ENCODE data around the gene MAP2K7.

MAP2K7 gene

DNA sequence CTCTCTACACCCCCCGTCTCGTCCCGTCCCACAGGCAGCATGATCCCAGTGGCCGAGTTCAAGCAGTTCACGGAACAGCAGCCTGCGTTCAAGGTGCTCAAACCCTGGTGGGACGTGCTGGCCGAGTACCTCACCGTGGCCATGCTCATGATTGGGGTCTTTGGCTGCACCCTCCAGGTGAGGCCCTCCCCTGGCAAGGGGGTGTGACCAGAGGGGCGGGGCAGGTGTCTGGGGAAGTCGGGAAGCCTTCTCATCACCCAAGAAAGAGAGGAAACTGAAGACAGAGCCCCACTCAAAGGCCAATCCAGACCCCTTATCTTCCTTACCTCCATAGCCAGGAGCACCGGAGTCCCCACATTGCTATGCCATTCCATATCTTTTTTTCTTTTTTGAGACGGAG is 8.1 kb upstream of the MAP2K7 start:
- H3K36me3 ChIP-seq (ENCODE audit: control insufficient read depth in 4 of 4, insufficient read depth in 4 of 4, low read length in 3 of 4), result no peaks in the 10 kb centered on the region
- H3K4me3 ChIP-seq (ENCODE audit: control insufficient read depth in 1 of 7, extremely low read depth in 1 of 7, insufficient read depth in 4 of 7, low read depth in 2 of 7, low read length in 6 of 7), result no peak overlapping the region
- WGBS (ENCODE audit: insufficient coverage), result 95% methylated on average over 13 of the region's 13 CpGs
- peaks cover 0 to 3% (median 0%) of the 10 kb centered on the region in 4 experiments for H3K4me1 ChIP-seq (ENCODE audit: control extremely low read depth in 1 of 4, control insufficient read depth in 4 of 4, insufficient read depth in 4 of 4, low read length in 3 of 4)
- ChIA-PET POLR2A (no interaction called here), CTCF (no interaction called here)
- no peaks in the 10 kb centered on the region for H3K9me3 ChIP-seq (ENCODE audit: control extremely low read depth in 1 of 5, control insufficient read depth in 4 of 5, insufficient read depth in 2 of 5, low read depth in 1 of 5, low read length in 4 of 5)
- no peak for DNase-seq
- peaks cover 0 to 6% (median 0%) of the 10 kb centered on the region in 5 experiments for H3K27me3 ChIP-seq (replicated peaks in 2 of 5; ENCODE audit: control insufficient read depth in 4 of 5, insufficient read depth in 5 of 5, low read length in 4 of 5)
- H3K27ac ChIP-seq (ENCODE audit: insufficient read depth in 1 of 2, low read depth in 1 of 2, low read length in 2 of 2, poor library complexity in 1 of 2, severe bottlenecking in 2 of 2), result no peak overlapping the region

DNA sequence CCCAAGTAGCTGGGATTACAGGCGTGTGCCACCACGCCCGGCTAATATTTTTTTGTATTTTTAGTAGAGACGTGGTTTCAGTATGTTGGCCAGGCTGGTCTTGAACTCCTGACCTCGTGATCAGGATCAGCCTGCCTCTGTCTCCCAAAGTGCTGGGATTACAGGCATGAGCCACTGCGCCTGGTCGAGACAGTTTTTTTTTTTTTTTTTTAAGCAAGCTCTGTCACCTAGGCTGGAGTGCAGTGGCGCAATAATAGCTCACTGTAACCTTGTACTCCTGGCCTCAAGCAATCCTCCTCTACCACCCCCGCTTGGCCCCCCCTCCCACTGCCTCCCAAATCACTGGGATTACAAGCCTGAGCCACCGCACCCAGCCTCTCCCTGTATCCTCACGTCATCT is 6.4 kb upstream of the MAP2K7 start:
- 90% methylated on average over 9 of the region's 11 CpGs for WGBS (ENCODE audit: insufficient coverage)
- DNase-seq, result no peak

DNA sequence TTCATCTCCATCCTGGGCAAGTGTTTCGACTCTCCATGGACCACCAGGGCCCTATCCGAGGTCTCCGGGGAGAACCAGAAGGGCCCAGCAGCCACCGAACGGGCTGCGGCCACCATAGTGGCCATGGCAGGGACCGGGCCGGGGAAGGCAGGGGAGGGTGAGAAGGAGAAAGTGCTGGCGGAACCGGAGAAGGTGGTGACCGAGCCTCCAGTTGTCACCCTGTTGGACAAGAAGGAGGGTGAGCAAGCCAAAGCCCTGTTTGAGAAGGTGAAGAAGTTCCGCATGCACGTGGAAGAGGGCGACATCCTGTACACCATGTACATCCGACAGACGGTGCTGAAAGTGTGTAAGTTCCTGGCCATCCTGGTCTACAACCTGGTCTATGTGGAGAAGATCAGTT is 4.7 kb upstream of the MAP2K7 start:
- no peaks in the 10 kb centered on the region for H3K9me3 ChIP-seq (ENCODE audit: control extremely low read depth in 1 of 5, control insufficient read depth in 4 of 5, insufficient read depth in 2 of 5, low read depth in 1 of 5, low read length in 4 of 5)
- H3K4me1 ChIP-seq (ENCODE audit: control extremely low read depth in 1 of 4, control insufficient read depth in 4 of 4, insufficient read depth in 4 of 4, low read length in 3 of 4), result peaks cover 0 to 10% (median 9%) of the 10 kb centered on the region in 4 experiments
- no peak for DNase-seq
- POLR2A ChIA-PET, result no interaction called here
- no peak overlapping the region for H3K4me3 ChIP-seq (ENCODE audit: control insufficient read depth in 1 of 7, extremely low read depth in 1 of 7, insufficient read depth in 4 of 7, low read depth in 2 of 7, low read length in 6 of 7)
- CTCF ChIA-PET, result interaction anchor here (1.1 kb wide), 1 partner anchor 37 kb away, joined by 3 read pairs; no protein-coding TSS in a partner anchor
- H3K27ac ChIP-seq (ENCODE audit: insufficient read depth in 1 of 2, low read depth in 1 of 2, low read length in 2 of 2, poor library complexity in 1 of 2, severe bottlenecking in 2 of 2), result no peak overlapping the region
- WGBS (ENCODE audit: insufficient coverage), result 97% methylated on average over 16 of the region's 16 CpGs
- peaks cover 0 to 3% (median 0%) of the 10 kb centered on the region in 4 experiments for H3K36me3 ChIP-seq (ENCODE audit: control insufficient read depth in 4 of 4, insufficient read depth in 4 of 4, low read length in 3 of 4)
- H3K27me3 ChIP-seq (replicated peaks in 2 of 5; ENCODE audit: control insufficient read depth in 4 of 5, insufficient read depth in 5 of 5, low read length in 4 of 5), result peaks cover 0 to under 1% (median 0%) of the 10 kb centered on the region in 5 experiments

More for the DNA sequence above, 6.4 kb upstream of the MAP2K7 start:
- Histone ChIP-seq H3K27ac (ENCODE audit: insufficient read depth in 1 of 2, low read depth in 1 of 2, low read length in 2 of 2, poor library complexity in 1 of 2, severe bottlenecking in 2 of 2) (no peak overlapping the region), H3K9me3 (ENCODE audit: control extremely low read depth in 1 of 5, control insufficient read depth in 4 of 5, insufficient read depth in 2 of 5, low read depth in 1 of 5, low read length in 4 of 5) (no peaks in the 10 kb centered on the region), H3K36me3 (ENCODE audit: control insufficient read depth in 4 of 4, insufficient read depth in 4 of 4, low read length in 3 of 4) (peaks cover 0 to 3% (median 0%) of the 10 kb centered on the region in 4 experiments), H3K4me1 (ENCODE audit: control extremely low read depth in 1 of 4, control insufficient read depth in 4 of 4, insufficient read depth in 4 of 4, low read length in 3 of 4) (peaks cover 0 to 3% (median 0%) of the 10 kb centered on the region in 4 experiments), H3K4me3 (ENCODE audit: control insufficient read depth in 1 of 7, extremely low read depth in 1 of 7, insufficient read depth in 4 of 7, low read depth in 2 of 7, low read length in 6 of 7) (no peak overlapping the region), H3K27me3 (replicated peaks in 2 of 5; ENCODE audit: control insufficient read depth in 4 of 5, insufficient read depth in 5 of 5, low read length in 4 of 5) (peaks cover 0 to 3% (median 0%) of the 10 kb centered on the region in 5 experiments)
- POLR2A ChIA-PET, result no interaction called here
- CTCF ChIA-PET, result interaction anchor here (1.6 to 2.0 kb wide), 2 partner anchors 29 to 44 kb away, joined by 4 to 6 read pairs; no protein-coding TSS in a partner anchor

DNA sequence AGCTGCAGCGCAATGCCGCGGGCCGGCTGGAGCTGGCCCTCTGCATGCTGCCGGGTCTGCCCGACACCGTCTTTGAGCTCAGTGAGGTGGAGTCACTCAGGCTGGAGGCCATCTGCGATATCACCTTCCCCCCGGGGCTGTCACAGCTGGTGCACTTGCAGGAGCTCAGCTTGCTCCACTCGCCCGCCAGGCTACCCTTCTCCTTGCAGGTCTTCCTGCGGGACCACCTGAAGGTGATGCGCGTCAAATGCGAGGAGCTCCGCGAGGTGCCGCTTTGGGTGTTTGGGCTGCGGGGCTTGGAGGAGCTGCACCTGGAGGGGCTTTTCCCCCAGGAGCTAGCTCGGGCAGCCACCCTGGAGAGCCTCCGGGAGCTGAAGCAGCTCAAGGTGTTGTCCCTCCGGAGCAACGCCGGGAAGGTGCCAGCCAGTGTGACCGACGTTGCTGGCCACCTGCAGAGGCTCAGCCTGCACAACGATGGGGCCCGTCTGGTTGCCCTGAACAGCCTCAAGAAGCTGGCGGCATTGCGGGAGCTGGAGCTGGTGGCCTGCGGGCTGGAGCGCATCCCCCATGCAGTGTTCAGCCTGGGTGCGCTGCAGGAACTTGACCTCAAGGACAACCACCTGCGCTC is 3.8 kb upstream of the MAP2K7 start:
- Histone ChIP-seq H3K27me3 (replicated peaks in 2 of 5; ENCODE audit: control insufficient read depth in 4 of 5, insufficient read depth in 5 of 5, low read length in 4 of 5) (no peaks in the 10 kb centered on the region), H3K27ac (ENCODE audit: insufficient read depth in 1 of 2, low read depth in 1 of 2, low read length in 2 of 2, poor library complexity in 1 of 2, severe bottlenecking in 2 of 2) (no peak overlapping the region), H3K9me3 (ENCODE audit: control extremely low read depth in 1 of 5, control insufficient read depth in 4 of 5, insufficient read depth in 2 of 5, low read depth in 1 of 5, low read length in 4 of 5) (no peaks in the 10 kb centered on the region), H3K36me3 (ENCODE audit: control insufficient read depth in 4 of 4, insufficient read depth in 4 of 4, low read length in 3 of 4) (peaks cover 0 to 3% (median 0%) of the 10 kb centered on the region in 4 experiments), H3K4me3 (ENCODE audit: control insufficient read depth in 1 of 7, extremely low read depth in 1 of 7, insufficient read depth in 4 of 7, low read depth in 2 of 7, low read length in 6 of 7) (no peak overlapping the region), H3K4me1 (ENCODE audit: control extremely low read depth in 1 of 4, control insufficient read depth in 4 of 4, insufficient read depth in 4 of 4, low read length in 3 of 4) (peaks cover 0 to 18% (median 16%) of the 10 kb centered on the region in 4 experiments)
- no peak for DNase-seq
- ChIA-PET CTCF (interaction anchor here (0.8 to 2.6 kb wide), 5 partner anchors 17 to 46 kb away, joined by 3 to 10 read pairs (median 3); no protein-coding TSS in a partner anchor), POLR2A (no interaction called here)
- WGBS (ENCODE audit: insufficient coverage), result 96% methylated on average over 34 of the region's 34 CpGs

- CTCF ChIA-PET, result interaction anchor here (0.8 to 2.6 kb wide), 5 partner anchors 17 to 46 kb away, joined by 3 to 10 read pairs (median 3); no protein-coding TSS in a partner anchor
- no peaks in the 10 kb centered on the region for H3K9me3 ChIP-seq (ENCODE audit: control extremely low read depth in 1 of 5, control insufficient read depth in 4 of 5, insufficient read depth in 2 of 5, low read depth in 1 of 5, low read length in 4 of 5)
- no peaks in the 10 kb centered on the region for H3K27me3 ChIP-seq (replicated peaks in 2 of 5; ENCODE audit: control insufficient read depth in 4 of 5, insufficient read depth in 5 of 5, low read length in 4 of 5)
- H3K4me3 ChIP-seq (ENCODE audit: control insufficient read depth in 1 of 7, extremely low read depth in 1 of 7, insufficient read depth in 4 of 7, low read depth in 2 of 7, low read length in 6 of 7), result no peak overlapping the region
- WGBS (ENCODE audit: insufficient coverage), result 96% methylated on average over 21 of the region's 21 CpGs
- DNase-seq, result no peak
- H3K4me1 ChIP-seq (ENCODE audit: control extremely low read depth in 1 of 4, control insufficient read depth in 4 of 4, insufficient read depth in 4 of 4, low read length in 3 of 4), result peaks cover 0 to 23% (median 20%) of the 10 kb centered on the region in 4 experiments
- H3K27ac ChIP-seq (ENCODE audit: insufficient read depth in 1 of 2, low read depth in 1 of 2, low read length in 2 of 2, poor library complexity in 1 of 2, severe bottlenecking in 2 of 2), result no peak overlapping the region
- peaks cover 0 to 3% (median 0%) of the 10 kb centered on the region in 4 experiments for H3K36me3 ChIP-seq (ENCODE audit: control insufficient read depth in 4 of 4, insufficient read depth in 4 of 4, low read length in 3 of 4)
- POLR2A ChIA-PET, result no interaction called here
Observed at GRCh38 chr19:7900401-7900870, 3.2 kb upstream of the MAP2K7 start.

- POLR2A ChIA-PET, result no interaction called here
- 100% methylated on average over 2 of the region's 3 CpGs for WGBS (ENCODE audit: insufficient coverage)
Observed at GRCh38 chr19:7900931-7901330, 2.7 kb upstream of the MAP2K7 start.

DNA sequence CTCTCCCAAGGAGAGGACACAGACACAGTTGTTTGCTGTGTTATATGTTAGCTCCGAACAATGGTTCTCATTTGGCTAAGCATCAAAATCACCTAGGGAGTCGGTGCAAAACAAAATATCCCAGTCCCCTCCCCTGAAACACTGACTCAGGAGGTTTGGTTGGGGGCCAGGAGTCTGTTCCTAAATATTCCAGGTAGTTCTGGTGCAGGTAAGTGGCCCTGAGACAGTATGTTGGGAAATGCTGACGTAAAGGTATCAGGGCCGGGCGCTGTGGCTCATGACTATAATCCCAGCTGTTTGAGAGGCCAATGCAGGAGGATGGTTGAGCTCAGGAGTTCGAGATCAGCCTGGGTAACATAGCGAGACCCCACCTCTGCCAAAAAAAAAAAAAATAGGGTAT is 2.3 kb upstream of the MAP2K7 start:
- WGBS (ENCODE audit: insufficient coverage), result 97% methylated on average over 7 of the region's 7 CpGs
- peaks cover 0 to 24% (median 20%) of the 10 kb centered on the region in 4 experiments for H3K4me1 ChIP-seq (ENCODE audit: control extremely low read depth in 1 of 4, control insufficient read depth in 4 of 4, insufficient read depth in 4 of 4, low read length in 3 of 4)
- POLR2A ChIA-PET, result interaction anchor here (0.7 kb wide), 1 partner anchor 16 kb away, joined by 3 read pairs; no protein-coding TSS in a partner anchor

More at GRCh38 chr19:7900931-7901330, 2.7 kb upstream of the MAP2K7 start:
- CTCF ChIA-PET, result interaction anchor here (1.2 to 2.6 kb wide), 3 partner anchors 32 to 44 kb away, joined by 3 to 10 read pairs (median 3); no protein-coding TSS in a partner anchor
- H3K36me3 ChIP-seq (ENCODE audit: control insufficient read depth in 4 of 4, insufficient read depth in 4 of 4, low read length in 3 of 4), result peaks cover 0 to 4% (median 3%) of the 10 kb centered on the region in 4 experiments
- H3K27me3 ChIP-seq (replicated peaks in 2 of 5; ENCODE audit: control insufficient read depth in 4 of 5, insufficient read depth in 5 of 5, low read length in 4 of 5), result no peaks in the 10 kb centered on the region
- H3K4me3 ChIP-seq (ENCODE audit: control insufficient read depth in 1 of 7, extremely low read depth in 1 of 7, insufficient read depth in 4 of 7, low read depth in 2 of 7, low read length in 6 of 7), result no peak overlapping the region
- no peaks in the 10 kb centered on the region for H3K9me3 ChIP-seq (ENCODE audit: control extremely low read depth in 1 of 5, control insufficient read depth in 4 of 5, insufficient read depth in 2 of 5, low read depth in 1 of 5, low read length in 4 of 5)
- peaks cover 0 to 24% (median 20%) of the 10 kb centered on the region in 4 experiments for H3K4me1 ChIP-seq (ENCODE audit: control extremely low read depth in 1 of 4, control insufficient read depth in 4 of 4, insufficient read depth in 4 of 4, low read length in 3 of 4)
- H3K27ac ChIP-seq (ENCODE audit: insufficient read depth in 1 of 2, low read depth in 1 of 2, low read length in 2 of 2, poor library complexity in 1 of 2, severe bottlenecking in 2 of 2), result no peak overlapping the region
- DNase-seq, result no peak

More for the DNA sequence above, 2.3 kb upstream of the MAP2K7 start:
- Histone ChIP-seq H3K27me3 (replicated peaks in 2 of 5; ENCODE audit: control insufficient read depth in 4 of 5, insufficient read depth in 5 of 5, low read length in 4 of 5) (no peaks in the 10 kb centered on the region), H3K4me3 (ENCODE audit: control insufficient read depth in 1 of 7, extremely low read depth in 1 of 7, insufficient read depth in 4 of 7, low read depth in 2 of 7, low read length in 6 of 7) (no peak overlapping the region), H3K36me3 (ENCODE audit: control insufficient read depth in 4 of 4, insufficient read depth in 4 of 4, low read length in 3 of 4) (peaks cover 0 to 5% (median 3%) of the 10 kb centered on the region in 4 experiments), H3K27ac (ENCODE audit: insufficient read depth in 1 of 2, low read depth in 1 of 2, low read length in 2 of 2, poor library complexity in 1 of 2, severe bottlenecking in 2 of 2) (no peak overlapping the region), H3K9me3 (ENCODE audit: control extremely low read depth in 1 of 5, control insufficient read depth in 4 of 5, insufficient read depth in 2 of 5, low read depth in 1 of 5, low read length in 4 of 5) (no peaks in the 10 kb centered on the region)
- CTCF ChIA-PET, result interaction anchor here (0.6 to 2.6 kb wide), 4 partner anchors 32 to 1525 kb away, joined by 3 to 10 read pairs (median 4); no protein-coding TSS in a partner anchor
- DNase-seq, result no peak
